NCI-H524 (cell line): Measurements from ENCODE around the gene VKORC1.
A peak's percentile ranks its signal among the peaks of the same experiment; 100 is the strongest.

Source experiments
- DNase-seq, 2 experiments: peaks; one replicate each; lab custom pipeline; 2025; lab: John Stamatoyannopoulos, UW

The VKORC1 gene

DNA sequence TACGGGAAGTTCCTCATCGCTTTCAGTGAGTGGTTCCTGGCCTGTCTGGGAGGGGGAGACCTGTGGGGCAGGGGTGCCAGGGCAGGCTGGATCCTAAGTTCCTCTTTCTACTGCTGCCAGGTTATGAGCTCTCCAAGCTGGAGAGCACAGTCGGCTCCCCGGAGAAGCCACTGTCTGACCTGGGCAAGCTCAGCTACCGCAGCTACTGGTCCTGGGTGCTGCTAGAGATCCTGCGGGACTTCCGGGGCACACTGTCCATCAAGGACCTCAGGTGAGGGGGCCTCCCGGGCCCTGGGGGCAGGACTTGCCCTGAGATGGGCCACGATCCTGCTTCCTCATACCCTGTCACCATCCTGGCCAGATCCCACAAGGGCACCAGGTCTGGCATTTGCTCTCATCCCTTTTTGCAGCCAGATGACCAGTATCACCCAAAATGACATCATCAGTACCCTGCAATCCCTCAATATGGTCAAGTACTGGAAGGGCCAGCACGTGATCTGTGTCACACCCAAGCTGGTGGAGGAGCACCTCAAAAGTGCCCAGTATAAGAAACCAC lies 35.8 kb upstream of the VKORC1 start:
- no peak for DNase-seq

DNA sequence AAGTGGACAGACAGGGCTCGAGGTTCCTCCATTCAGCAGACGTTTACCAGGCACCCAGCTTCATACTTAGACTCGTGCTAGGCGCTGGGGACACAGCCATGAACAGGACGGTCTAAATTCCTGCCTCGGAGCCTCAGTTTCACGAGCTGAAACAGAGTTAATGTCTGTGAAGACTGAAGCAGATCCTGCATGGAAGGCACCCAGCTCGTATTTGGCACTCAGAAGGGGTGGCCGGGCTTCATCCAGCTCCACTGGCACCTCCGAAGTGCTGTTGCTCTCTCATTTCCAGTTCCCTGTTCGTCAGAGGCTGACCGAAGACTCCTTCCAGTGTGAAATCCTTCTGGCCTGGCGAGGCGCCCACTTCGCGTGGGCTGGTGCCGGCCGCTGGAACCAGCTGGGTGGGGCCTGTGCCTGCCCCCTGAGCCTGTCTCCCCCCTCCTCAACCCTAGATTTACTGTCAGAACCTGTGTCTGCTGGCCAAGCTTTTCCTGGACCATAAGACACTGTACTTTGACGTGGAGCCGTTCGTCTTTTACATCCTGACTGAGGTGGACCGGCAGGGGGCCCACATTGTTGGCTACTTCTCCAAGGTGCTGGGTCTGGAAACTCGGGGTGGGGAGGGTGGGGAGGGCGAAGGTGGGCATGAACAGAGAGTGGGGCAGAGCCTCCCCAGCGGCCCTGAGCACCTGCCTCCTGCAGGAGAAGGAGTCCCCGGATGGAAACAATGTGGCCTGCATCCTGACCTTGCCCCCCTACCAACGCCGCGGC lies 35.2 kb upstream of the VKORC1 start:
- no peak for DNase-seq

- no peak for DNase-seq
Observed at GRCh38 chr16:31128711-31129567, 34.3 kb upstream of the VKORC1 start.

DNA sequence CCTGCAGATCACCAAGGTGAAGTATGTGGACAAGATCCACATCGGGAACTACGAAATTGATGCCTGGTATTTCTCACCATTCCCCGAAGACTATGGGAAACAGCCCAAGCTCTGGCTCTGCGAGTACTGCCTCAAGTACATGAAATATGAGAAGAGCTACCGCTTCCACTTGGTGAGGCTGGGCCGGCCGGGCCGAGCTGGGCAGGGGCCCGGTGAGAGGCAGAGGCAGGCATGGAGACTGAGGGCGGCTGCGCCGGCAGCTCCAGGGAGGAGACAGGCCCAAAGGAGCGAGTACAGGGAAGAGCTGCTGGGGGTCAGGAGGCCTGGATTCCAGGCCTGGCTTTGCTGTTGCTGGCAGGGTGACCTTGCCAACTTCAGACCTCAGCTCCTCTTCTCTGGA lies 32.6 kb upstream of the VKORC1 start:
- no peak for DNase-seq

GRCh38 chr16:31125844-31126243 lies 31.2 kb upstream of the VKORC1 start:
- DNase-seq: no peak

GRCh38 chr16:31120129-31120528 lies 25.5 kb upstream of the VKORC1 start:
- no peak for DNase-seq

- no peak for DNase-seq
Observed at GRCh38 chr16:31118223-31119155, 23.9 kb upstream of the VKORC1 start.

DNA sequence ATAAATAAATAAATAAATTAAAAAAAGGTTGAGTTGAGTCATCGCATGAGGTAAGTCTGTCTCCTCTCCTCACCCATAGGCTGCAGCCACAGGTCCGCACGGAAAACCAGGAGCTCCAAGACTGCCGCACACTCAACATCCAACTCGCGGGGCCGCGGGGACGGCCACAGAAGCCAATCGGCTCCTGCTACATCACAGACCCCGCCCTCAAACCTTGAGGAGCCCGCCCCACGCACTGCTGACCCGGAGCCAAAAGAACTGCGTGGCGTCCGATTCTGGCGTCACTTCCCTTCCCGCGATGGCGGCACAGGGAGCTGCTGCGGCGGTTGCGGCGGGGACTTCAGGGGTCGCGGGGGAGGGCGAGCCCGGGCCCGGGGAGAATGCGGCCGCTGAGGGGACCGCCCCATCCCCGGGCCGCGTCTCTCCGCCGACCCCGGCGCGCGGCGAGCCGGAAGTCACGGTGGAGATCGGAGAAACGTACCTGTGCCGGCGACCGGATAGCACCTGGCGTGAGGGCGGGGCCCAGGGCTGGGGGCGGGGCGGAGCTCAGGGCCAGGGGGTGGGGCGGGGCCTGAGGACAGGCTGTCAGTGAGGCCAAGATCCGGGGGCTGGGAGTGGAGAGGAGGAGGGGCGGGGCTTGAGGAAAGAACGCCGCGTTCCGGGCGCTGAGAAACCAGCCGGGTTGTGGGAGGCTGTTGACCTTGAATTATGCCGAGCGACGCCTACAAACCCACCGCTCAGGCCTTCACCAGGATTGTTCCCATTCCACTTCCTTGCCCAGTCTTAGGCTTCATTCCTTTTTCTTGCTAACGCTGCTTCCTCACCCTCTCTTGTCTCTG lies 23.0 kb upstream of the VKORC1 start, which contains the start of gene KAT8:
KAT8 (plus strand) TSS at position 281 of the 839 bp plus-strand sequence; CDS start at position 299, 18 bp downstream.
- peak; percentile 96 to 99 for DNase-seq

- DNase-seq: no peak
Observed at GRCh38 chr16:31114468-31114867, 19.9 kb upstream of the VKORC1 start.

- no peak for DNase-seq
Observed at GRCh38 chr16:31113121-31114120, 18.8 kb upstream of the VKORC1 start.

DNA sequence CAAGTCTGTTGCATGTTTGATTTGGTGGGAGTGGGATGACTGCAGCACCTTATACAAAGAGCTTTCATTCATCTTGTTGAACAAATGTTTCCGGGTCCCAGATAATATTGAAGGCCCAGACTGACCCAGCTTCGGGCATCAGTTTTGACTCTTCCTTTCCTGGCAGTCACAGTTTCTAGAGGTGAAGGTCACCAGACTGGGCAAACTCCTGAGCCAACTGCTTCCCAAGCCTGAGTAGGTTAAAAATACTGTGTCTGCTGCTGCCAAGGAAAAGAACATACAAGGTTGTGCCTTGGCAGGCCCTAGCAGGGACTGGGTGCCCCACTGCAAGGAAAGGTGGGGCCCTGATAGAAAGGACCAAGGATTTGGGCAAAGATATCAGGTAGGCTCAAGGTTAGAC lies 18.1 kb upstream of the VKORC1 start:
- DNase-seq: no peak

DNA sequence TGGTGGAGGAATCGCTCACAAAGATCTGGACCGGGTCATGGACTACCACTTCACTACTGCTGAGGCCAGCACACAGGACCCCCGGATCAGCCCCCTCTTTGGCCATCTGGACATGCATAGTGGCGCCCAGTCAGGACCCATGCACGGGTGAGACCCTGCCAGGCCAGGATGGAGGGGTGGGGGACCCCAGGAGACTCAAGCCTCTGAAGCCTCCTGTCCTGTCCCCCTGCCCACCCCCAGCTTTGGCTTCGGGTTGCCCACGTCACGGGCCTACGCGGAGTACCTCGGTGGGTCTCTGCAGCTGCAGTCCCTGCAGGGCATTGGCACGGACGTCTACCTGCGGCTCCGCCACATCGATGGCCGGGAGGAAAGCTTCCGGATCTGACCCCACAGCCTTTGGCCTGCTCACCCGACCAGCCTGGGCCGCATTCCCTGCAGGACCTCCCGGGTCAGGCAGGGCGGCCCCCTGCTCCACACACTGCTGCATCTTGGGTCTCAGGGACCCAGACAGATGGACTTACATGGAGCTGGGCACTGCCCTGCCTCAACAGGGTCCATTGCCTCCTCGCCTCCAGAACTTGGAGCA lies 17.4 kb upstream of the VKORC1 start:
- no peak for DNase-seq

- DNase-seq: no peak
Observed at GRCh38 chr16:31110106-31111034, 15.8 kb upstream of the VKORC1 start.

DNA sequence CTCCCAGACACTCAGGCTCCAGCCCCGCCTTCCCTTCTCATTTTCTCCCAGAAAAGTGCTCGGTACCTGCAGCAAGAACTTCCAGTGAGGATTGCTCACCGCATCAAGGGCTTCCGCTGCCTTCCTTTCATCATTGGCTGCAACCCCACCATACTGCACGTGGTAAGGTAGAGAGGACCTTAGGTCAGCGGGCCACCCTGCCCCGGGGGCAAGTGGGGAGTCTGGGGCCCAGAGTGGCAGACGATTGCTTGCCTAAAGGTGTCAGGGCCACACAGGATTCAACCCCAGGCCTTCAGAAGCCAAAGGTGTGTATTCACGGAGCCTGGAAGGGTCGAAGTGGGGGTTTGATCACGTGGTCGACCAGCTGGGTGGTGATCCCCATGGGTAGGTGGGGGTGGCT lies 15.0 kb upstream of the VKORC1 start:
- no peak for DNase-seq

DNA sequence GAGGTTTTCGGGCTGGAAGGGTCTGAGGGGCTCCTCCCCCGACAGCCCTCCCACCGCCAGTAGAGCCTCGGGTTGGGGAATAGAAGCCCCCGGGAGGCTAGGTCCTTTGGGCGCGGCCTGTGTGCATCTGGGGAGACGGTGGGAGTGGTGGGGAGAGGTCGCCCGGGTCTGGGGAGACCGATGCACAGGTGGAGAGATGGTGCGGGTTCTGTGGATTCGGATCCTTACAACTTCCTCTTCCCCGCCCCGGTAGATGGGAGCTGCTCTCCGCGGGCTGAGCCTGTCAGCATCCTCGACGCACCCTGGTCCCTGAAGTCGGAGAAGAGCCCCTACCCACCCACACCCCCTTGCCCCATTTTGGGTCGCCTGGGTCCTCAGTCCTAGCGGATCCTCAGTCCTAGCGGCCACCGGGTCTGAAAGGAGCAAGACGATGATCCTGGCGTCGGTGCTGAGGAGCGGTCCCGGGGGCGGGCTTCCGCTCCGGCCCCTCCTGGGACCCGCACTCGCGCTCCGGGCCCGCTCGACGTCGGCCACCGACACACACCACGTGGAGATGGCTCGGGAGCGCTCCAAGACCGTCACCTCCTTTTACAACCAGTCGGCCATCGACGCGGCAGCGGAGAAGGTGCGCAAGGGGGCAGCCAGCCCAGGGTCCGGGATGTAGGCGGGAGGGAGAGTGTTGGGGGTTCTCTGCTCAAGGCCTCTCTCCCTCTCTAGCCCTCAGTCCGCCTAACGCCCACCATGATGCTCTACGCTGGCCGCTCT lies 14.4 kb upstream of the VKORC1 start:
- DNase-seq: no peak

GRCh38 chr16:31108035-31108793 lies 13.6 kb upstream of the VKORC1 start, which contains the start of gene BCKDK:
TSS of gene BCKDK (plus strand) at chr16:31108386. CDS start at chr16:31109224, 838 bp downstream.
- peak; percentile 66 to 90 for DNase-seq
